Keratinocyte (primary cell): ENCODE results near the gene LIN9. TPM values are rescaled to one million over a fixed set of nuclear protein-coding genes. Genes with fewer than 3 reads are reported as not detected.

ENCODE experiments used
- DNase-seq: peaks from one replicate; pipeline ENCODE4 v3.0.0-alpha.2; 2011; ENCODE audit warnings: low read depth, missing footprints, low spot score
- FAIRE-seq: peaks from 2 replicates; lab custom pipeline; 2011; peaks lifted over from hg19 to GRCh38; lab: Jason Lieb, UNC
- H2AFZ ChIP-seq: 2 replicates; pipeline ENCODE4 v1.6.0; 2012; ENCODE audit warnings: low read length, control low read depth, inconsistent platforms; ENCODE audit not compliant: control insufficient read depth
- H3K27ac ChIP-seq: 2 replicates; pipeline ENCODE4 v1.5.1; 2011; ENCODE audit warnings: low read length; ENCODE audit not compliant: control insufficient read depth, insufficient read depth
- H3K27me3 ChIP-seq: 3 replicates; pipeline ENCODE4 v1.6.0; 2011; ENCODE audit warnings: low read length; ENCODE audit not compliant: control insufficient read depth, insufficient read depth; ENCODE audit errors: extremely low read depth
- H3K36me3 ChIP-seq, 2 experiments: 2 replicates in 1 of 2; 3 replicates in 1 of 2; pipeline ENCODE4 v1.5.1; 2011; ENCODE audit warnings: low read length in 2 of 2, mild to moderate bottlenecking in 1 of 2; ENCODE audit not compliant: control insufficient read depth in 2 of 2, insufficient read depth in 2 of 2; ENCODE audit errors: extremely low read depth in 1 of 2
- H3K4me1 ChIP-seq: 3 replicates; pipeline ENCODE4 v1.5.1; 2011; ENCODE audit warnings: low read length; ENCODE audit not compliant: control insufficient read depth, insufficient read depth; ENCODE audit errors: extremely low read depth
- H3K4me2 ChIP-seq: 3 replicates; pipeline ENCODE4 v1.6.0; 2011; ENCODE audit warnings: low read depth, low read length; ENCODE audit not compliant: control insufficient read depth, insufficient read depth; ENCODE audit errors: extremely low read depth
- H3K4me3 ChIP-seq, 3 experiments: fragments of 200-600 bp in 1 of 3; sonication (generic) in 1 of 3; 2 replicates in 2 of 3; 3 replicates in 1 of 3; pipeline ENCODE4 v1.5.1; 2011 to 2016; ENCODE audit warnings: low read length in 3 of 3, mild to moderate bottlenecking in 3 of 3, control low read depth in 2 of 3, inconsistent platforms in 1 of 3, low read depth in 1 of 3, mixed read lengths in 1 of 3, mixed run types in 1 of 3, moderate library complexity in 1 of 3; ENCODE audit not compliant: control insufficient read depth in 2 of 3, insufficient read depth in 2 of 3; ENCODE audit errors: extremely low read depth in 1 of 3
- H3K79me2 ChIP-seq: 2 replicates; pipeline ENCODE4 v1.6.0; 2012; ENCODE audit warnings: low read length; ENCODE audit not compliant: control insufficient read depth, insufficient read depth
- H3K9ac ChIP-seq: 3 replicates; pipeline ENCODE4 v1.6.0; 2011; ENCODE audit warnings: low read length; ENCODE audit not compliant: control insufficient read depth, insufficient read depth; ENCODE audit errors: extremely low read depth
- H3K9me1 ChIP-seq: 3 replicates; pipeline ENCODE4 v1.6.0; 2011; ENCODE audit warnings: low read length; ENCODE audit not compliant: control insufficient read depth, insufficient read depth; ENCODE audit errors: extremely low read depth
- H3K9me3 ChIP-seq: 2 replicates; pipeline ENCODE4 v1.5.1; 2012; ENCODE audit warnings: low read depth, low read length; ENCODE audit not compliant: control insufficient read depth
- H4K20me1 ChIP-seq: 3 replicates; pipeline ENCODE4 v1.6.0; 2011; ENCODE audit warnings: low read length; ENCODE audit not compliant: control insufficient read depth, insufficient read depth; ENCODE audit errors: extremely low read depth
- EZH2 ChIP-seq: IDR thresholded peaks from one replicate; pipeline ENCODE4 v1.6.1; 2012; ENCODE audit warnings: inconsistent platforms, mild to moderate bottlenecking, low read length, moderate library complexity
- dilution Hi-C: fragments of 300-500 bp; cut with MboI; formaldehyde crosslinking; loops from one replicate; pipeline ENCODE4 v1.7.0; 2020; ENCODE audit warnings: low sequenced_read_pairs; ENCODE audit not compliant: extremely low pct_ligation_motif_present
- polyA plus RNA-seq, 5 experiments: library from polyadenylated mRNA; depleted of rRNA in 3 of 5; stranded (reverse) in 3 of 5; stranded (forward) in 1 of 5; unstranded in 1 of 5; fragments of >200 nt; gene quantifications; 1 replicate in 1 of 5; 2 replicates in 3 of 5; 3 replicates in 1 of 5; pipeline versions ENCODE4 v1.2.1 to v1.2.3, GENCODE V29; 2011 to 2012; ENCODE audit warnings: missing spikeins in 2 of 5, low read depth in 1 of 5, low replicate concordance in 1 of 5
- TF ChIP-seq, protein P1 (sequence below), 3 experiments: IDR thresholded peaks in 1 of 3; conservative IDR thresholded peaks in 1 of 3; optimal IDR thresholded peaks in 1 of 3; 2 replicates in 2 of 3; 3 replicates in 1 of 3; pipeline versions ENCODE3 to v1.5.1; 2011; ENCODE audit warnings: low read length in 3 of 3, mild to moderate bottlenecking in 3 of 3, moderate library complexity in 2 of 3, control low read depth in 1 of 3, inconsistent platforms in 1 of 3; ENCODE audit not compliant: insufficient read depth in 2 of 3; ENCODE audit errors: extremely low read depth in 1 of 3

The LIN9 gene
- polyA plus RNA-seq, 1 donor (not counting 4 experiments of a cell fraction or from before 2014, with no cell fraction given) = 5.6 TPM

DNA sequence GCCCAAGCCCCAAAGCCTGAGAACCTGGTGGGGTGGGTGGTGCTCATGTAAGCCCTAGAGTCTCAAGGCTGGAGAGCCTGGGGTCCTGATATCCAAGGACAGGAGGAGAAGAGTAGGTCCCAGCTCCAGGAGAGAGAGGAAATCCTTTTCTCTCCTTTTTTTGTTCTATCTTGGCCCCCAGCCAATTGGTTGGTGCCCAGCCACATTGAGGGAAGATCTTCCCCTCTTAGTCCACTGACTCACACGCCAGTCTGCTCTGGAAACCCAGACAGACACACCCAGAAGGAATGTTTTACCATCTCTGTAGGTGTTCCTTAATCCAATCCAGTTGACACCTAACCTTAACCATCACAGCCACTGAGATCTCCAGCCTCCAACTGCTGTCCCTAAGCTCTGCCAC, 16.2 kb upstream of the LIN9 start:
- Histone ChIP-seq H3K9me1 (no peaks in the 10 kb centered on the region), H2AFZ (no peak overlapping the region), H3K27ac (no peak overlapping the region), H3K9me3 (no peaks in the 10 kb centered on the region), H3K4me3 (no peak overlapping the region), H3K4me2 (peak overlapping the region; percentile 17), H3K27me3 (no peaks in the 10 kb centered on the region), H4K20me1 (no peaks in the 10 kb centered on the region), H3K79me2 (no peaks in the 10 kb centered on the region), H3K9ac (no peak overlapping the region), H3K4me1 (peaks cover 9% of the 10 kb centered on the region), H3K36me3 (no peaks in the 10 kb centered on the region)
- DNase-seq = no peak
- FAIRE-seq = peak; percentile 93
- dilution Hi-C loops = no loop called here
- no peak for TF ChIP-seq EZH2
- TF ChIP-seq, protein P1, sequence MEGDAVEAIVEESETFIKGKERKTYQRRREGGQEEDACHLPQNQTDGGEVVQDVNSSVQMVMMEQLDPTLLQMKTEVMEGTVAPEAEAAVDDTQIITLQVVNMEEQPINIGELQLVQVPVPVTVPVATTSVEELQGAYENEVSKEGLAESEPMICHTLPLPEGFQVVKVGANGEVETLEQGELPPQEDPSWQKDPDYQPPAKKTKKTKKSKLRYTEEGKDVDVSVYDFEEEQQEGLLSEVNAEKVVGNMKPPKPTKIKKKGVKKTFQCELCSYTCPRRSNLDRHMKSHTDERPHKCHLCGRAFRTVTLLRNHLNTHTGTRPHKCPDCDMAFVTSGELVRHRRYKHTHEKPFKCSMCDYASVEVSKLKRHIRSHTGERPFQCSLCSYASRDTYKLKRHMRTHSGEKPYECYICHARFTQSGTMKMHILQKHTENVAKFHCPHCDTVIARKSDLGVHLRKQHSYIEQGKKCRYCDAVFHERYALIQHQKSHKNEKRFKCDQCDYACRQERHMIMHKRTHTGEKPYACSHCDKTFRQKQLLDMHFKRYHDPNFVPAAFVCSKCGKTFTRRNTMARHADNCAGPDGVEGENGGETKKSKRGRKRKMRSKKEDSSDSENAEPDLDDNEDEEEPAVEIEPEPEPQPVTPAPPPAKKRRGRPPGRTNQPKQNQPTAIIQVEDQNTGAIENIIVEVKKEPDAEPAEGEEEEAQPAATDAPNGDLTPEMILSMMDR (optimal IDR thresholded peaks at IDR 0.05 in 1 of 3, IDR thresholded peaks at IDR 0.05 in 1 of 3, conservative IDR thresholded peaks at IDR 0.05 in 1 of 3; ENCODE audit: extremely low read depth in 1 of 3, insufficient read depth in 2 of 3, low read length in 3 of 3) = no peak

DNA sequence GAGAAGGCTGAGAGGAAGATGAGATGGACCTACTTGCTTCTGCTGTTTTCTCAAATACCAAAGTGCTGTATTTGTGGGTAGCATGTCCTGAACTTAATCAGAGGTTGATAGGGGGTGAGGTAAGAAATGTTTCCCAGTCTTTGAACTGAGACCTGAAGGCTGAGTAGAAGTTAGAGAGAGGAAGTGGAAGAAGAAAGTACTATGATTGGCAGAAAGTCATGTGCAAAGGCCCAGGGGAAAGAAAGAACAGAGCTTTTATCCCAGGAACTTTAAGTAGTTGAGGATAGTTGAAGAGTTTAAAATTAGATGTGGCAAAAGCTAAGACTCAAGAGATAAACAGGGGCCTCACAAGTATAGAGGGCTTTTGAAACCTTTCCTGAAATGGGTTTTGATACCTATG, 15.5 kb upstream of the LIN9 start:
- no peaks in the 10 kb centered on the region for H3K36me3 ChIP-seq
- no peaks in the 10 kb centered on the region for H3K27me3 ChIP-seq
- H4K20me1 ChIP-seq = no peaks in the 10 kb centered on the region
- no peak overlapping the region for H2AFZ ChIP-seq
- no peak for FAIRE-seq
- no peak for DNase-seq
- H3K9ac ChIP-seq = no peak overlapping the region
- no peak overlapping the region for H3K4me2 ChIP-seq
- H3K79me2 ChIP-seq = no peaks in the 10 kb centered on the region
- H3K27ac ChIP-seq = no peak overlapping the region
- H3K9me1 ChIP-seq = no peaks in the 10 kb centered on the region
- TF ChIP-seq, protein P1 (optimal IDR thresholded peaks at IDR 0.05 in 1 of 3, IDR thresholded peaks at IDR 0.05 in 1 of 3, conservative IDR thresholded peaks at IDR 0.05 in 1 of 3; ENCODE audit: extremely low read depth in 1 of 3, insufficient read depth in 2 of 3, low read length in 3 of 3) = no peak
- H3K9me3 ChIP-seq = no peaks in the 10 kb centered on the region
- H3K4me3 ChIP-seq = no peak overlapping the region
- peaks cover 9% of the 10 kb centered on the region for H3K4me1 ChIP-seq
- dilution Hi-C loops = no loop called here
